H9 (cell line): Measurements from ENCODE around the gene USH2A. TPM values are rescaled to one million over a fixed set of nuclear protein-coding genes. Genes with fewer than 3 reads are reported as not detected.

Source experiments
- DNase-seq: peaks from one replicate; pipeline ENCODE4 v3.0.0-alpha.2; 2017
- H2AFZ ChIP-seq: one replicate; pipeline ENCODE4 v1.6.1; 2013; ENCODE audit warnings: mild to moderate bottlenecking, low read length, control low read depth, moderate library complexity
- H2AK5ac ChIP-seq: 2 replicates; pipeline ENCODE4 v1.6.1; 2013; ENCODE audit warnings: low read length, control low read depth, mixed read lengths; ENCODE audit not compliant: insufficient read length
- H2BK120ac ChIP-seq: one replicate; pipeline ENCODE4 v1.6.1; 2013; ENCODE audit warnings: low read depth, mild to moderate bottlenecking, low read length, control low read depth, inconsistent platforms; ENCODE audit not compliant: poor library complexity, severe bottlenecking
- H2BK12ac ChIP-seq: 2 replicates; pipeline ENCODE4 v1.6.1; 2013; ENCODE audit warnings: low read length, control low read depth, mixed read lengths, low read depth; ENCODE audit not compliant: insufficient read length
- H2BK15ac ChIP-seq: 2 replicates; pipeline ENCODE4 v1.6.1; 2013; ENCODE audit warnings: low read depth, low read length, control low read depth
- H2BK20ac ChIP-seq: one replicate; pipeline ENCODE4 v1.6.1; 2013; ENCODE audit warnings: low read depth, mild to moderate bottlenecking, low read length, control low read depth, inconsistent platforms; ENCODE audit not compliant: poor library complexity, severe bottlenecking
- H2BK5ac ChIP-seq: 2 replicates; pipeline ENCODE4 v1.6.1; 2013; ENCODE audit warnings: low read length, control low read depth, mixed read lengths; ENCODE audit not compliant: insufficient read length
- H3K14ac ChIP-seq: 2 replicates; pipeline ENCODE4 v1.6.1; 2013; ENCODE audit warnings: low read length, control low read depth; ENCODE audit not compliant: insufficient read depth
- H3K18ac ChIP-seq: 2 replicates; pipeline ENCODE4 v1.6.1; 2013; ENCODE audit warnings: low read depth, mild to moderate bottlenecking, mixed read lengths, low read length, control low read depth; ENCODE audit not compliant: insufficient read length
- H3K23ac ChIP-seq: 2 replicates; pipeline ENCODE4 v1.6.1; 2013; ENCODE audit warnings: low read length, control low read depth, mixed read lengths, low read depth; ENCODE audit not compliant: insufficient read length
- H3K23me2 ChIP-seq: 2 replicates; pipeline ENCODE4 v1.6.1; 2013; ENCODE audit warnings: low read depth, mild to moderate bottlenecking, mixed read lengths, low read length, control low read depth; ENCODE audit not compliant: insufficient read length, poor library complexity, severe bottlenecking
- H3K27ac ChIP-seq: 2 replicates; pipeline ENCODE4 v1.5.1; 2013; ENCODE audit warnings: low read length, control low read depth, mixed read lengths, low read depth; ENCODE audit not compliant: insufficient read length
- H3K27me3 ChIP-seq: 2 replicates; pipeline ENCODE4 v1.6.1; 2013; ENCODE audit warnings: low read length, control low read depth, inconsistent platforms; ENCODE audit not compliant: insufficient read depth
- H3K4ac ChIP-seq: 2 replicates; pipeline ENCODE4 v1.6.1; 2013; ENCODE audit warnings: low read depth, mild to moderate bottlenecking, control low read depth, inconsistent platforms, low read length, moderate library complexity
- H3K4me1 ChIP-seq: 2 replicates; pipeline ENCODE4 v1.6.1; 2013; ENCODE audit warnings: low read length, control low read depth, inconsistent platforms; ENCODE audit not compliant: insufficient read depth
- H3K4me2 ChIP-seq: 2 replicates; pipeline ENCODE4 v1.6.1; 2013; ENCODE audit warnings: low read length, control low read depth, mixed read lengths; ENCODE audit not compliant: insufficient read length, insufficient read depth
- H3K56ac ChIP-seq: 2 replicates; pipeline ENCODE4 v1.6.1; 2013; ENCODE audit warnings: low read depth, mild to moderate bottlenecking, mixed read lengths, low read length, control low read depth; ENCODE audit not compliant: insufficient read length
- H3K79me1 ChIP-seq: 2 replicates; pipeline ENCODE4 v1.6.1; 2013; ENCODE audit warnings: low read depth, mild to moderate bottlenecking, moderate library complexity, low read length, control low read depth, inconsistent platforms; ENCODE audit not compliant: insufficient read depth, poor library complexity, severe bottlenecking
- H3K79me2 ChIP-seq: 2 replicates; pipeline ENCODE4 v1.6.1; 2013; ENCODE audit warnings: low read length, control low read depth, inconsistent platforms; ENCODE audit not compliant: insufficient read depth
- H3K9ac ChIP-seq: 2 replicates; pipeline ENCODE4 v1.6.1; 2013; ENCODE audit warnings: low read length, control low read depth, mixed read lengths; ENCODE audit not compliant: insufficient read length; ENCODE audit errors: extremely low read depth
- H3K9me3 ChIP-seq: one replicate; pipeline ENCODE4 v1.6.1; 2013; ENCODE audit warnings: low read depth, low read length, inconsistent platforms; ENCODE audit not compliant: control insufficient read depth
- H3T11ph ChIP-seq: one replicate; pipeline ENCODE4 v1.6.1; 2013; ENCODE audit warnings: mild to moderate bottlenecking, low read length, control low read depth, inconsistent platforms
- H4K20me1 ChIP-seq: one replicate; pipeline ENCODE4 v1.6.1; 2013; ENCODE audit not compliant: control insufficient read depth, insufficient read length, insufficient read depth
- H4K5ac ChIP-seq: 2 replicates; pipeline ENCODE4 v1.6.1; 2013; ENCODE audit warnings: low read depth, mild to moderate bottlenecking, mixed read lengths, low read length, control low read depth; ENCODE audit not compliant: insufficient read length
- H4K8ac ChIP-seq: replicated peaks from 2 replicates; pipeline ENCODE4 v1.6.1; 2013; ENCODE audit warnings: low read length, control low read depth, mixed read lengths, low read depth; ENCODE audit not compliant: insufficient read length
- H4K91ac ChIP-seq: 2 replicates; pipeline ENCODE4 v1.6.1; 2013; ENCODE audit warnings: low read depth, mild to moderate bottlenecking, moderate library complexity, mixed read lengths, low read length, control low read depth; ENCODE audit not compliant: insufficient read length
- H3K27ac Mint-ChIP-seq, 3 experiments: 2 replicates in 2 of 3; 3 replicates in 1 of 3; pipeline ENCODE4 v1.8.0; 2020 to 2021; ENCODE audit warnings: mixed read lengths in 3 of 3, mild to moderate bottlenecking in 1 of 3, moderate library complexity in 1 of 3
- H3K27me3 Mint-ChIP-seq: 2 replicates; pipeline ENCODE4 v1.8.0; 2021; ENCODE audit warnings: low read depth, mild to moderate bottlenecking, moderate library complexity, mixed read lengths
- H3K36me3 Mint-ChIP-seq, 3 experiments: 2 replicates in 2 of 3; 3 replicates in 1 of 3; pipeline ENCODE4 v1.8.0; 2020 to 2021; ENCODE audit warnings: low read depth in 3 of 3, mixed read lengths in 3 of 3; ENCODE audit not compliant: insufficient read depth in 1 of 3
- H3K4me1 Mint-ChIP-seq, 2 experiments: 2 replicates each; pipeline ENCODE4 v1.8.0; 2020; ENCODE audit warnings: mixed read lengths in 2 of 2
- H3K4me3 Mint-ChIP-seq, 2 experiments: 2 replicates in 1 of 2; 3 replicates in 1 of 2; pipeline ENCODE4 v1.8.0; 2020 to 2021; ENCODE audit warnings: mild to moderate bottlenecking in 2 of 2, mixed read lengths in 2 of 2, moderate library complexity in 1 of 2
- H3K9me3 Mint-ChIP-seq, 2 experiments: 2 replicates in 1 of 2; 3 replicates in 1 of 2; pipeline ENCODE4 v1.8.0; 2020; ENCODE audit warnings: mild to moderate bottlenecking in 2 of 2, mixed read lengths in 2 of 2, moderate library complexity in 1 of 2
- CTCF ChIP-seq: fragments of 200-600 bp; sonication (generic); conservative IDR thresholded peaks from 3 replicates; pipeline ENCODE4 v1.8.0; 2021; ENCODE audit warnings: antibody characterized with exemption, mild to moderate bottlenecking
- WGBS: extraction: QIAGEN DNeasy Blood & Tissue Kit; methylation state at CpG from one replicate; pipeline ENCODE4 v1.1.7; 2013; ENCODE audit warnings: missing lambda C conversion rate, low lambda C conversion rate, mixed read lengths; ENCODE audit not compliant: insufficient read length; ENCODE audit errors: extremely low coverage; 5-methylcytosine and 5-hydroxymethylcytosine counted together
- total RNA-seq: library from RNA; stranded (reverse); gene quantifications from 2 replicates; pipeline ENCODE4 v1.2.1, GENCODE V29; 2021

The USH2A gene
- total RNA-seq, 1 experiment from 2014 or later = 0.11 TPM

DNA sequence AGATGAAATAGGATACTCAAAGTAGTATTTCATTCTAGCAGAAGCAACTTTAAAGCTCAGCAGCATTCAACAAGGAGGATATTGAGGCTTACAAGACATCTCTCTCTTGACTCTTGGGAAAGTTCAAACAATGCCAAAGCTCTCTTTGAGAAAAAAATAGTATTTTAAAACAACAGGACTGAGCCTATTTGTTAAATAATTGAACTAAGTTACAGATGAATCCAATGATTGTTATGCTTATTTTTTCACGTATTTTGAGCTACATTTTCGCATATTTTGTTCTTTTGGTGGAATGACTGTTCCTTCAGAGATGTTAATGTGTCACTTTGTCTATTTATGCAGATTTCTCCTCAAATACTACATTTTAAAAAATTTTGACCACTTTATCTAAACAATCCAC lies 655.5 kb downstream of the USH2A start:
- H2AK5ac ChIP-seq = no peak overlapping the region
- Mint-ChIP-seq H3K4me1 (peaks cover 35 to 38% of the 10 kb centered on the region in 2 experiments), H3K27ac (peak overlapping the region; percentile 32 to 94 (median 85); a peak in 4 of 7 replicates), H3K4me3 (no peak overlapping the region), H3K27me3 (no peaks in the 10 kb centered on the region), H3K36me3 (no peaks in the 10 kb centered on the region; a peak in 1 of 7 replicates), H3K9me3 (no peaks in the 10 kb centered on the region; a peak in 1 of 5 replicates)
- no peak overlapping the region for H3K18ac ChIP-seq
- H2BK15ac ChIP-seq = no peak overlapping the region
- H2BK20ac ChIP-seq = no peak overlapping the region
- H3K23me2 ChIP-seq = no peaks in the 10 kb centered on the region
- TF ChIP-seq CTCF = no peak
- H4K8ac ChIP-seq = no peak overlapping the region
- H3K9me3 ChIP-seq = no peaks in the 10 kb centered on the region
- no peak overlapping the region for H2BK5ac ChIP-seq
- H2BK120ac ChIP-seq = no peak overlapping the region
- DNase-seq = no peak
- H3K27me3 ChIP-seq = no peaks in the 10 kb centered on the region
- H3K9ac ChIP-seq = no peak overlapping the region
- H3K4ac ChIP-seq = no peak overlapping the region
- H3T11ph ChIP-seq = no peak overlapping the region
- H3K14ac ChIP-seq = no peak overlapping the region
- H3K79me2 ChIP-seq = no peaks in the 10 kb centered on the region
- no peak overlapping the region for H3K4me2 ChIP-seq
- H2BK12ac ChIP-seq = no peak overlapping the region
- H3K23ac ChIP-seq = no peak overlapping the region
- WGBS = no CpG with 5 or more reads among the region's 2 CpGs
- no peak overlapping the region for H4K91ac ChIP-seq
- peaks cover 9% of the 10 kb centered on the region; the same call in 1 of the 2 replicates for H3K4me1 ChIP-seq
- H2AFZ ChIP-seq = no peak overlapping the region
- no peak overlapping the region for H4K5ac ChIP-seq
- no peaks in the 10 kb centered on the region for H3K79me1 ChIP-seq
- no peaks in the 10 kb centered on the region for H4K20me1 ChIP-seq
- no peak overlapping the region for H3K56ac ChIP-seq
- H3K27ac ChIP-seq = no peak overlapping the region
